Upper lobe of left lung (tissue), 6 donors: ENCODE results near the gene MED25. TPM values are rescaled to one million over a fixed set of nuclear protein-coding genes. Genes with fewer than 3 reads are reported as not detected.

Source experiments
- ATAC-seq, 2 donors: fragments of 200-7000 bp; cut with Tn5 transposase; one replicate each; pipeline ENCODE4 v1.9.1; 2022; ENCODE audit warnings: mild to moderate bottlenecking in 2 of 2, moderate library complexity in 2 of 2; ENCODE audit not compliant: low FRiP score in 2 of 2
- DNase-seq, 2 donors: peaks; one replicate each; pipeline ENCODE4 v3.0.0-alpha.2; 2019 to 2020
- H3K27ac ChIP-seq, 4 donors: fragments of 200-600 bp; sonication (generic); one replicate each; pipeline ENCODE4 v1.5.1; 2016 to 2019
- H3K27me3 ChIP-seq, 4 donors: fragments of 200-600 bp; sonication (generic); one replicate each; pipeline ENCODE4 v1.5.1; 2017 to 2019
- H3K36me3 ChIP-seq, 4 donors: fragments of 200-600 bp; sonication (generic); one replicate each; pipeline ENCODE4 v1.5.1; 2016 to 2019
- H3K4me1 ChIP-seq, 4 donors: fragments of 200-600 bp; sonication (generic); one replicate each; pipeline ENCODE4 v1.5.1; 2018 to 2019
- H3K4me3 ChIP-seq, 4 donors: fragments of 200-600 bp; sonication (generic); one replicate each; pipeline ENCODE4 v1.5.1; 2017 to 2019; ENCODE audit warnings: mild to moderate bottlenecking in 2 of 4, moderate library complexity in 1 of 4
- H3K9me3 ChIP-seq, 4 donors: fragments of 200-600 bp; sonication (generic); one replicate each; pipeline ENCODE4 v1.5.1; 2018 to 2019
- CTCF ChIP-seq, 6 experiments: fragments of 450-650 bp in 4 of 6; fragments of 200-600 bp in 2 of 6; sonication (generic) in 2 of 6; IDR thresholded peaks; one replicate each; pipeline ENCODE4 v1.5.1; 2016 to 2019; ENCODE audit warnings: antibody characterized with exemption in 6 of 6
- EP300 ChIP-seq, 4 donors: sonication (generic); formaldehyde crosslinking; IDR thresholded peaks; one replicate each; pipeline ENCODE4 v1.5.1; 2017; ENCODE audit warnings: antibody characterized with exemption in 4 of 4, control low read depth in 2 of 4
- POLR2A ChIP-seq, 4 donors: fragments of 450-650 bp; IDR thresholded peaks; one replicate each; pipeline ENCODE4 v1.5.1; 2016 to 2017; ENCODE audit warnings: antibody characterized with exemption in 4 of 4, mild to moderate bottlenecking in 2 of 4
- POLR2AphosphoS5 ChIP-seq, 2 donors: sonication (generic); formaldehyde crosslinking; IDR thresholded peaks; one replicate each; pipeline ENCODE4 v1.5.1; 2017; ENCODE audit warnings: antibody characterized with exemption in 2 of 2
- WGBS, 2 donors: methylation state at CpG; one replicate each; pipeline ENCODE4 v1.1.5; 2017 to 2018; 5-methylcytosine and 5-hydroxymethylcytosine counted together
- total RNA-seq, 6 donors: library from RNA; depleted of rRNA in 4 of 6; stranded (reverse); fragments of >200 nt in 4 of 6; gene quantifications; one replicate each; pipeline versions ENCODE4 v1.1.0 to v1.2.1, GENCODE V29; 2016 to 2021
- donor health status: DM: no; HTN: no; CAD: no; lungs with moderate emphysema.
- donor health status: DM: no; HTN: yes; CAD: no; lungs with severe emphysema.

The MED25 gene
- total RNA-seq, 6 donors from 2014 or later, result 41.7 to 110 (median 61.2) TPM

GRCh38 chr19:49799798-49800376 is 18.2 kb upstream of the MED25 start:
- peaks cover 0 to 2% (median 0%) of the 10 kb centered on the region in 4 donors for H3K4me1 ChIP-seq
- H3K27ac ChIP-seq, result no peak overlapping the region
- no peak for TF ChIP-seq POLR2AphosphoS5 (IDR thresholded peaks at IDR 0.05)
- TF ChIP-seq POLR2A (IDR thresholded peaks at IDR 0.05), result no peak
- no peak for TF ChIP-seq CTCF (IDR thresholded peaks at IDR 0.05)
- no peaks in the 10 kb centered on the region for H3K9me3 ChIP-seq
- WGBS, 2 donors, result 91 to 97% methylated on average over 15 to 25 of the region's 25 CpGs
- H3K27me3 ChIP-seq, result no peaks in the 10 kb centered on the region
- ATAC-seq (no peak), DNase-seq (no peak)
- no peak overlapping the region for H3K4me3 ChIP-seq
- peaks cover 39 to 100% (median 91%) of the 10 kb centered on the region in 4 donors for H3K36me3 ChIP-seq

GRCh38 chr19:49800771-49801170 is 17.3 kb upstream of the MED25 start:
- Histone ChIP-seq H3K27me3 (no peaks in the 10 kb centered on the region), H3K36me3 (peaks cover 30 to 99% (median 90%) of the 10 kb centered on the region in 4 donors), H3K4me3 (no peak overlapping the region), H3K27ac (no peak overlapping the region), H3K4me1 (peaks cover 0 to 2% (median 0%) of the 10 kb centered on the region in 4 donors), H3K9me3 (no peaks in the 10 kb centered on the region)
- WGBS, 2 donors, result 97 to 99% methylated on average over 6 to 10 of the region's 10 CpGs
- ATAC-seq, result no peak
- TF ChIP-seq CTCF (IDR thresholded peaks at IDR 0.05), result no peak
- no peak for TF ChIP-seq POLR2AphosphoS5 (IDR thresholded peaks at IDR 0.05)
- no peak for TF ChIP-seq EP300 (IDR thresholded peaks at IDR 0.05)
- no peak for TF ChIP-seq POLR2A (IDR thresholded peaks at IDR 0.05)
- DNase-seq, result no peak

GRCh38 chr19:49801401-49801888 is 16.6 kb upstream of the MED25 start:
- TF ChIP-seq EP300 (IDR thresholded peaks at IDR 0.05) (no peak), POLR2AphosphoS5 (IDR thresholded peaks at IDR 0.05) (no peak), POLR2A (IDR thresholded peaks at IDR 0.05) (no peak), CTCF (IDR thresholded peaks at IDR 0.05) (no peak)
- H3K27me3 ChIP-seq, result no peaks in the 10 kb centered on the region
- DNase-seq (peak in 1 of 2 donors; percentile 83), ATAC-seq (no peak)
- H3K9me3 ChIP-seq, result no peaks in the 10 kb centered on the region
- peak overlapping the region in 1 of 4 donors; percentile 13 for H3K4me3 ChIP-seq
- WGBS, 2 donors, result 73 to 92% methylated on average over 16 to 27 of the region's 32 CpGs
- H3K27ac ChIP-seq, result peak overlapping the region in 1 of 4 donors; percentile 49
- peaks cover 24 to 97% (median 87%) of the 10 kb centered on the region in 4 donors for H3K36me3 ChIP-seq
- peaks cover 0 to 2% (median 0%) of the 10 kb centered on the region in 4 donors for H3K4me1 ChIP-seq

- 68 to 76% methylated on average over 23 to 33 of the region's 38 CpGs for whole genome bisulfite sequencing, 2 donors
- peaks cover 24 to 97% (median 82%) of the 10 kb centered on the region in 4 donors for H3K36me3 ChIP-seq
- ATAC-seq (peak; percentile 6 to 76), DNase-seq (peak; percentile 45 to 85)
- peak overlapping the region in 2 of 4 donors; percentile 30 to 49 for H3K27ac ChIP-seq
- no peaks in the 10 kb centered on the region for H3K27me3 ChIP-seq
- TF ChIP-seq EP300 (IDR thresholded peaks at IDR 0.05) (no peak), POLR2AphosphoS5 (IDR thresholded peaks at IDR 0.05) (no peak), CTCF (IDR thresholded peaks at IDR 0.05) (no peak), POLR2A (IDR thresholded peaks at IDR 0.05) (no peak)
- H3K4me1 ChIP-seq, result peaks cover 0 to 2% (median 0%) of the 10 kb centered on the region in 4 donors
- peak overlapping the region in 3 of 4 donors; percentile 9 to 17 (median 13) for H3K4me3 ChIP-seq
- H3K9me3 ChIP-seq, result no peaks in the 10 kb centered on the region
Observed at GRCh38 chr19:49801966-49802661, 16.0 kb upstream of the MED25 start.
